Renal cortex interstitium (tissue), 11 donors: ENCODE results near the gene ARHGEF38. TPM values are rescaled to one million over a fixed set of nuclear protein-coding genes. Genes with fewer than 3 reads are reported as not detected.
"Not testable (repeated sequence)": the region's sequence is repeated elsewhere in the genome, so short reads cannot be mapped to it uniquely, and the experiment has no call there.

Experiments used
- DNase-seq, 11 donors: peaks; one replicate each; pipeline ENCODE4 v3.0.0-alpha.2; 2013; ENCODE audit warnings: low read depth in 9 of 11, low spot score in 4 of 11; ENCODE audit errors: extremely low read depth in 1 of 11
- polyA plus RNA-seq, 3 donors: library from polyadenylated mRNA; unstranded; fragments of 120-200 nt; gene quantifications; one replicate each; pipeline ENCODE4 v1.2.1, GENCODE V29; 2013; ENCODE audit not compliant: insufficient read length in 3 of 3

Gene ARHGEF38
- polyA plus RNA-seq, 3 donors: 4.0 to 8.7 (median 5.3) TPM

DNA sequence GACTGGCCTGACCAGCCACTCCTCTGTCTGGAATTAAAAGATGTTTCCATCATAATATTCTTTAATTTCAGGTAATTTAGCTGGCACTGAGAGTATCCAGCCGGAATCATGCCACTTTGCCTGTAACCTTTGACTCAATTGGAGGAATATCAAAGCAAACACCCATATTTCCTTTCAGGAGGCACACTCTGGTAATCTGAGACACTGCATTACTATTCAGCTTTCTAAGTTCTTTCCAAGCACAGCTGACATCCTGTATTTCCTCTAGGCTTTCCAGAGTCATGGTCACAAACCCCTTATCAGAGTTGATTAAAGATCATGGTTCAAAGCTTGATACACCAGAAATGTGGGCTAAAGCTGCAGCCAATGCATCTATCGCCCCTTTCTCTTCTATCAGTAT is 126.8 kb downstream of the ARHGEF38 start:
- no peak for DNase-seq

DNA sequence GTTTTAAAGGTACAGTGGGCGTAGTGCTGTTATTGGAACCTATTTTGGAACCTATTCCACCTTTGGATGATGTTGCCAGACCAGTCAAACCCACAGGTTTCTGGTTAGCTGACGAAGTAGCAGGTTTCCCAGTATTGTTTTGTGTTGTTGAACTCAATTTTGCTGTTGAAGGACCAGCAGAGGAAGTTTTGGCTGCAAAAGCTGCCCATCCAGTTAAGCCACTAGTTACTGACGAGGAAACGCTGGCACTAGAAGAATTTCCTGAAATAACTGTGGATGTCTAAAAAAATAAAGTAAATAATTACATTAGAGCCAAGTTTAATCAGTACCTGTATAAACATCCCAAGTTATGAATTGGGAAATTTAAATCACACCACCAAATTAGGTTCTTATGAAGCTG is 130.6 kb downstream of the ARHGEF38 start:
- DNase-seq: peak in 3 of 11 donors; percentile 3 to 20 (median 4)

DNA sequence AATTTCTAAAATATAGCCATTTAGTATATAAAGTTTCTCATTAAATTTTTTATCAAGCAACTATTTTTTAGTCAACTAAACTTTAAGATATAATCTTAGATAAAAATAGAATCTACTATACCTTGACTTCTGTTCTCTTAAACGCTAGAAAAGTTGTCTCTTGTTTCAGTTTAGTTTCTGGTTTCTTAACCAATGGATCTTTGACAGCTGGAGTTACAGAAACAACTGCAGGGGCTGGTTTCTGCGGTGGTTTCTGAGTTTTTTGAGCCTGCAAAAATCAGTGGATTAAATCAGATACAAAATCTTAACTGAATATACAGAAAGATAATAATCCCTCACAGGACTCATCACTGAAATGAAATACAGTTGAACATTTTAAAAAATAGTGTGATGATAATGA is 134.2 kb downstream of the ARHGEF38 start:
- no peak for DNase-seq

DNA sequence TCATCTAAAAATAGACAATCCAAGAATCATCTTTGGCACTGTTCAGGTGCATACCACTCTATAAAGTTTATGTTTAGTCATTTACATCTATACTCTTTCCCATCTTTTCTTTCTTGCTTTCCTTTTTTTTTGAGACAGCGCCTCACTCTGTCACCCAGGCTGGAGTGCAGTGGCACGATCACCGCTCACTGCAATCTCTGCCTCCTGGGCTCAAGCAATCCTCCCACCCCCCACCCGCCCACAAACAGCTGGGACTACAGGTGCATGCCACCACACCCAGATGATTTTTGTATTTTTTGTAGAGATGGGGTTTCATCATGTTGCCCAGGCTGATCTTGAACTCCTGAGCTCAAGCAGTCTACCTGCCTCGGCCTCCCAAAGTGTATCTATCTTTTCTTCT is 142.4 kb downstream of the ARHGEF38 start:
- not testable (repeated sequence) for DNase-seq

DNA sequence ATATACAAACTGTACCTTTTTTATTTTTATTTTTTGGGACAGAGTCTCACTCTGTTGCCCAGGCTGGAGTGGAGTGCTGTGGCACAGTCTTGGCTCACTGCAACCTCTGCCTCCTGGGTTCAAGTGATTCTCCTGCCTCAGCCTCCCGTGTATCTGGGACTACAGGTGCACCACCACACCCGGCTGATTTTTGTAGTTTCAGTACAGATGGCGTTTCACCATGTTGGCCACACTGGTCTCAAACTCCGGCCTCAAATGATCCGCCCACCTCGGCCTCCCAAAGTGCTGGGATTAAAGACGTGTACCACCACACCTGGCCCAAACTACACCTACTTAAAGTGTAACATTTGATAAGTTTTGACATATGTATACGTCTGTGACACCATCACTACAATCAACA is 143.4 kb downstream of the ARHGEF38 start:
- DNase-seq: not testable (repeated sequence)

DNA sequence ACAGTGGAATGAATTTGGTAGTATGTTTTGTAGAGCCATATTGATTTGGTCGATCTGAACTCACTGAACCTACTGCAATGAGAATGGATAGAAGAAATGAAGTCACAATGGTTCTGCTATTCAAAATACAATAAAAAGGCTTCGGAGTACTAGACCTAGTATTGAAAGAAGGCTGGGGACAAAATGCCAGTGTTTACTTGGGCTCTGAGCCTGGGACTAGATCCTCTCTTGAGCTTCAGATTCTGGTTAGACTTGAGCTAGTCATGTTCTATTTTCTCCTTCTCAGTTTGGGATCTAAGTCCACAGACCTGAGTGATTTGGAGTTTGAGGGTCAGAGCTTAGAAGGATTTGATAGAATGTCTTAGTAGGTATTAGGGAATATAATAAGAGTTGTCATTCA is 146.2 kb downstream of the ARHGEF38 start:
- DNase-seq: no peak

DNA sequence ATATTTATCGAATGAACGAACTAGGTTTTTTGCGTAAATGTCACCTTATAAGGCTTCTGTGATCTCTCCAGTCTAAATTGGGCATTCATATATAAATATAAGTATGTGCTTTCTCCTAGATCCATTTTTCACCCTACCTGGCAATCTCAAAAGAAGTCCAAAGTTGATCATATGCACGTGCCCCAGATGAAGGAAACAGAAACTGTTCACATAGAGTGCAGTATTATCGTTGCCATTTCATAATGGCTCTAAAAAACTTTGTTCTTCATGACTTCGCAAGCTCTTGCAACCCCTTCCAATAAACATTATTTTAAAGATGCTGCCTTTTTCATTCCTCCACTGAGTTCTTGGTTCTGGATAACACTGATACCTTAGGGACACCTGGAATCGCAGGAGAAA is 155.4 kb downstream of the ARHGEF38 start:
- no peak for DNase-seq

DNA sequence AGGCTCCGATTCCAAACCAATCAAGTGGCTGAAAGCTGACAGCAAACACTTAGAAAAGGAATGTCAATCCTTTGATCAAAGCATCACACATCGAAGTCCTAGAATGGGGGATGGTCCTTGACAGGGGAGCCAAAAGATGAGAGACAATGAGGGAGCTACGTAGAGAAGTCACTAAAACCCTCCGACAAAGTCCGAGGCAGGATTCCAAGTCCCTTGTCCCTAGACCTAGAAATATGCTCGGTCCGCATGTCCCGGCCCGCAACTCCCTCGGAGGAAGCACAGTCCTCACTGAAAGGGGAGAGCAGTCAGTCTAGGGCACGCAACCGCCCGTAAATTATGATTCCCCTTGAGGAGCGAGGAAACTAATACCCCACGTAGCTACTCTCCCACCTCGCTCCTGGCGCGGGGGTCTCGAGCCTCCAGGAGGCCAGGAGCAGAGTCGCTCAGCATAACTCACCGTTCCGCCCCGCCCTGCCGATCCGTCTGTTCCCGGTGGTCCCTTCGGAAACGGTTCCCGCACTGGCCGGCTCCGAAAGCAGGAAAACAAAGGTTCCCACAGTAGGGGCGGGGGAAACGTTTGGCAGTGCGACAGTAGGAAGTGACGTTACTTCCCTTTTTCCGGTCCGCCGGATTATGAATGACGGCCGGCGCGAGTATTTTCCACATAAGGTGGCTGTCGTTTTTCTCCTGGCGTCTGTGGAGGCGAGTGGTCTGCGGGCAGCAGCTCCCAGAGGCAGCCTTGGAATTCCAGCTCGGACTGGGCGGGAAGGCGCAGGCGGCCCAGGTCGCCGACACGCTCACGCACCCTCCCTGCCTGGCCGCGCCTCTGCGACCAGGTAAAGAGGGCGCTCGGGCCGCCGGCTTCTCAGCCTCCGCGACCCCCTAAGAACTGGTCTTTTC is 156.0 kb downstream of the ARHGEF38 start, which contains the start of the genes GSTCD and INTS12:
Gene GSTCD (plus strand): TSS at position 604 of the 900 bp plus-strand sequence. CDS start 8,830 bp downstream, outside the sequence.
Gene INTS12 (minus strand): TSS at position 509 of the 900 bp plus-strand sequence. CDS start 8,684 bp downstream, outside the sequence.
- peak; percentile 88 to 94 (median 92) for DNase-seq

DNA sequence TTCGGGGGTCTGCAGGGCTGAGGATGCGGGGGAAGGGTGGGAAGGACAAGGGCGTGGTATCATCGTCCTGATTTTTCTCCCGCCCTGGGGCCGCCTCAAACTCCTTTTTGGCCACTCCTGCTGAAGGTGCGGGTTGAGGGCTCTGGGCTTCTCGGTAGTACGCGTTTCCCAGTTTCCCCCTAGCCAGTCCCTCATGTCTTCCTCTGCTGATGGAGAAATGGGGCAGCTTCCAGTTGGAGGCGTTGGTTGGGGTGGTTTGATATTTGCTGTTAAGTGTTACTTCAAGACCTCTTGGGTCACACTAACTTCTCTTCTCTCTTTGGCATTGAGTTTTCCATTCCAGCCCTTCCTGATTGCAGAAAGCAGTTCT is 156.6 kb downstream of the ARHGEF38 start:
- peak in 6 of 11 donors; percentile 18 to 39 (median 25) for DNase-seq

DNA sequence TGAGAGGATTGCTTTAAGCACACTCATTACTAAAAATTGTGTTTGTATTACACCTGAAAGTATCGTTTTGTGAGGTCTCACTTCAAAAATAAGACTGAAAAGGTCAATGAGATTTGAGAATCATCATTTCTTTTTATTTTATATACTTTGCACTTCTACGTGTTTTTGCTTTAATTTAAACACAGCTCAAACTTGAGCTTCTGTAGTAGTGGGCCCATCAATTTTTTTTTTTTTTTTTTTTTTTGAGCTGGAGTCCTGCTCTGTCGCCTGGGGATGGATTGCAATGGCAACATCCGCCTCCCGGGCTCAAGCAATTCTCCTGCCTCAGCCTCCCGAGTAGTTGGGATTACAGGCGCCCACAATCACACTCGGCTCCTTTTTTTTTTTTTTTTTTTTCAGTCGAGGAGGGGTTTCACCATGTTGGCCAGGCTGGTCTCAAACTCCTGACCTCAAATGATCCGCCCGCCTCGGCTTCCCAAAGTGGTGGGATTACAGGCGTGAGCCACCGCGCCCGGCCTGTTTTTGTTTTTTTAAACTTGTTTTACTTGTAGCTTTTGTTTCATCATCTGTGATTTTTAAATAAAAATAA is 157.7 kb downstream of the ARHGEF38 start:
- no peak for DNase-seq

DNA sequence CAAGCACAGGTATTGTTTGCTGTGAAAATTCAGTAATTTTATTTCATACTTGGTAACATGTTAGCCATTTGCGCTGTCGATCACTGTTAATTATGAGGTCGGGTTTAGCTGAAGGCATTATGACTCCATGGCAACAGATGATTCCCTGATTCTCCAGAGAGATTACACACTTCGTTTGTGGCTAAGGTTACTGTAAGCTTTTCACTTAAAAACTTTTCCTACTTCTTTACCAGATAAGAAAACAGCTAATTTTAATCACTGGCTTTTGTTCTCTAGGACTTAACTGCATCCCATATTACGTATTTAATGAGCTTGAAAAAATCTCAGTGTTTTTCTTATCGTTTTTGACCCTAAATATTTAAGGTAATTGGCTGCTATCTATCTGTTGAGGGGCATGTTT is 158.3 kb downstream of the ARHGEF38 start:
- DNase-seq: no peak

DNA sequence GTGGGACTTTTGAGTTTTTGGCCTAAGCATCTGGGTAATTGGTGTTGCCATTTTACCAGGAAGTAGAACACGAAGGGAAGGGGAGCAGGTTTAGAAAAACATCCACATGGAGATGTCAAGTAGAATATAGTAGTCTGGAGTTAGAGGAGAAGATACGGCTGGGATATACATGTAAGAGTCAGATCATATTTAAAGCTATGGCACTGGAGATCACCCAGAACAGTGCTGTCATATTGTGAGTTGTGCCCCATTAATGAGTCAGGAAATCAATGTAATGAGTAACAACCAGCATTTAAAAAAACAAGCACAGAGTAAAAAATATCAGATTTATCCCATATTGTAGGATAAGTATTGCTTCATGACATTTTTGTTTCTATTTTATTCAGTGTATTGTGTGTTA is 160.3 kb downstream of the ARHGEF38 start:
- DNase-seq: no peak

DNA sequence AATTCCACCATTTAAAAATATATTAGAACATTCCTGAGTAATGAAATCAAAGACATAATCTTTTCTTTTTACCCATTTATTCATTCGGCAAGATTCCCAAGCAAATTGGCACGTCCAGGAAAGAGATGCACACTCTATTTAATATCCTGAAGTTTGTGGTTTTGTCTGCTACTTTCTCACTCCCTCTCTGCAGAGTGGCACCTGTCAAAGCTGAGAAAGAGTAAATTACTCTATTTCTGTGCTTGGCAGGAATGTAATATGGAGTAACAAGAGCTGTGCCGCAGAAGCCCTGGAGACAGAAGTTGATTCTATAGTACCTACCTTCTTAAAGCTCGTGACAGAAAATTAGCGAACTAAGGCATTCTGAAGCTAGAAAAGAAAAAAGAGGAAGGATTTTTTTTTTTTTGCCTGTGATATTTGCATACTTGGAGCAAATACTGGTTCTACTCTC is 161.7 kb downstream of the ARHGEF38 start:
- no peak for DNase-seq

DNA sequence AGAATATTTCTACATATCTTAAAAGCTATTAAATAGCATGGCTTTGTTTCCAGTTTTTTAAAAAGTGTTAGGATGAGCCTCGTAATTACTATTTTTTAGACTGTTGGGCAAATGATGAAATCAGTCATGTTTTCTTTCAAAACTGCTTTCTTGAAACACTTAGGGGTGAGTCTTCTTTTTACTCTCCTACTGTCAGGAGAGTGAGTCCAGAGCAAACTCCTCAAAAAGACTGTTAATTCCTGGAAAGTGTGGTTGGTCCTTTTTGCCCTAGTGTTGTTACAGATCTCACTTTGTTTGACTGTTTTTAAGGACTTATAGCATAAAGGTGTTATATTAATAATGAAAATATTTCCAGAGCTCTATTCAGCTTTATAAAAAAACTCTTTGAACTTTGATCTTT is 162.5 kb downstream of the ARHGEF38 start:
- no peak for DNase-seq

DNA sequence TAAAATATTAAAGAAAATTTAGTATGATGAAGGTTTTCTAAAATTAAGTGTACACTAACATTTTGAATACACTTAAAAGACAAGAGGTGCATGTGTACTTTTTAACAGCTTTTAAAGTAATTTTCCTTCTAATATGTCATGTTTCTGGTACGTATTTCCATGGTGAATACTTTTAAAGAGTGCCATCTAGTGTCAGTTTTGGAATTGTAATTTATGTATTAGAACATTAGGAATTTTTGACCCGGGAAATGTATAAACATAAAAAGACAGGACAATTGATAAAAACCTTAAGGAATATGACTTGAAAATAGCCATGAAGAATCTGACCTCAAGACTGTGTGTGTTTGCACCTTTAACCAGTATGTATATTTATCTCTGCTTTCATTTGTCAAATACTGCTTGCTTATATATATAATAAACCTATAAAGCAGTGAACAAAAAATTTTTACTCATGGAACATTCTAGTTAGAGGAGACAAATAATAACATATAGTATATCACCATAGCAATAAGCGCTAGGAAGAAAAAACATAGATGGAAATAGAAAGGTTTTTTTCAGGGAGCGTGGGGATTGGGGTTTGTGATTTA is 163.4 kb downstream of the ARHGEF38 start:
- DNase-seq: peak in 4 of 11 donors; percentile 14 to 45 (median 28)

DNA sequence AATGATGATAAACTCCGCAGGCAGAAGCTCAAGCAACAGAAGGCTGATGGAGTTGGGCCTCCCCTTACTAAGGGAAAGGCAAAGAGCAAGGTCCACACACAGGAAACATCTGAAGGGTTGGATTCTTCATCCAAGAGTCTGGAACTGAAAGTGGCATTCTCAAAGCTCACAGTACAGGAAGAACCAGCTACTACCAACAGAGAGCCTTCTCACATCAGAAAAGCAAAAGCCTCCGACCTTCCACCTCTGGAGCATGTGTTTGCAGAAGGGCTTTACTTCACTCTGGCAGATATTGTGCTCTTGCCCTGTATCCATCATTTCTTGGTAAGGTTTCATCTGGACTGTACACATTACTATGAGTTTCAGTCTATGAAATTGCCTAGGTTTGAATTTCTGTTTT is 166.8 kb downstream of the ARHGEF38 start:
- DNase-seq: no peak

DNA sequence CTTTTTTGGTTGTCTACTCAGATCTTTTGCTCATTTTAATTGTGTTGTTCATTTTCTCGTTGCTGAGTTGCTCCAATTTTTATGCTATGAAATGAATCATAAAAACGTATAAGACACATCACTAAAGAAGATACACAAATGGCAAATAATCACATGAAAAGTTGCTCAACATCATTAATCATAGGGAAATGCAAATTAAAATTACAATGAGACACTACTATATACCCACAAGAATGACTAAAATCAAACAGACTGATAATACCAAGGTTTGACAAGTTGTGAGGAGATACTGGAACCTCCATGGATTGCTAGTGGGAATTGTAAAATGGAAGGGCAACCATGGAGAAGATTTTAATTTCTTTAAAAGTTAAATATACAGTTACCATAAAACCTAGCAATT is 173.2 kb downstream of the ARHGEF38 start:
- no peak for DNase-seq

DNA sequence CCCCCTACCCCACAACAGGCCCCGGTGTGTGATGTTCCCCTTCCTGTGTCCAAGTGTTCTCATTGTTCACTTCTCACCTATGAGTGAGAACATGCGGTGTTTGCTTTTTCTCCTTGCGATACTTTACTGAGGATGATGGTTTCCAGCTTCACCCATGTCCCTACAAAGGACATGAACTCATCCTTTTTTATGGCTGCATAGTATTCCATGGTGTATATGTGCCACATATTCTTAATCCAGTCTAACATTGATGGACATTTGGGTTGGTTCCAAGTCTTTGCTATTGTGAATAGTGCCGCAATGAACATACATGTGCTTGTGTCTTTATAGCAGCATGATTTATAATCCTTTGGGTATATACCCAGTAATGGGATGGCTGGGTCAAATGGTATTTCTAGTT is 177.5 kb downstream of the ARHGEF38 start:
- DNase-seq: not testable (repeated sequence)
